Astrocyte (in vitro differentiated cells and primary cell): ENCODE data around the gene ZDHHC14. TPM values are rescaled to one million over a fixed set of nuclear protein-coding genes. Genes with fewer than 3 reads are reported as not detected.
"Not testable (repeated sequence)": the region's sequence is repeated elsewhere in the genome, so short reads cannot be mapped to it uniquely, and the experiment has no call there.

Source experiments
- DNase-seq: peaks from one replicate; pipeline ENCODE4 v3.0.0-alpha.2; 2010; ENCODE audit warnings: low read depth
- FAIRE-seq: peaks from 2 replicates; lab custom pipeline; 2011; peaks lifted over from hg19 to GRCh38; lab: Jason Lieb, UNC
- H2AFZ ChIP-seq: 2 replicates; pipeline ENCODE4 v1.6.0; 2012; ENCODE audit warnings: low read depth, low read length, inconsistent platforms
- H3K27ac ChIP-seq: 2 replicates; pipeline ENCODE4 v1.5.1; 2011; ENCODE audit warnings: low read depth, low read length, inconsistent platforms
- H3K27me3 ChIP-seq: 2 replicates; pipeline ENCODE4 v1.6.0; 2011; ENCODE audit warnings: low read length, inconsistent platforms; ENCODE audit not compliant: insufficient read depth
- H3K36me3 ChIP-seq: 2 replicates; pipeline ENCODE4 v1.5.1; 2011; ENCODE audit warnings: low read length, inconsistent platforms; ENCODE audit not compliant: insufficient read depth
- H3K4me1 ChIP-seq: 2 replicates; pipeline ENCODE4 v1.5.1; 2011; ENCODE audit warnings: low read length, inconsistent platforms; ENCODE audit not compliant: insufficient read depth
- H3K4me2 ChIP-seq: 2 replicates; pipeline ENCODE4 v1.6.0; 2012; ENCODE audit warnings: low read length, inconsistent platforms
- H3K4me3 ChIP-seq: 2 replicates; pipeline ENCODE4 v1.5.1; 2011; ENCODE audit warnings: low read depth, mild to moderate bottlenecking, low read length, inconsistent platforms; ENCODE audit not compliant: insufficient read depth
- H3K79me2 ChIP-seq: 2 replicates; pipeline ENCODE4 v1.6.0; 2012; ENCODE audit warnings: mild to moderate bottlenecking, low read length, inconsistent platforms; ENCODE audit not compliant: insufficient read depth
- H3K9ac ChIP-seq: 2 replicates; pipeline ENCODE4 v1.6.0; 2012; ENCODE audit warnings: mild to moderate bottlenecking, low read length, inconsistent platforms
- H3K9me3 ChIP-seq: 2 replicates; pipeline ENCODE4 v1.5.1; 2012; ENCODE audit warnings: low read depth, mild to moderate bottlenecking, low read length, inconsistent platforms; ENCODE audit not compliant: insufficient read depth
- H4K20me1 ChIP-seq: 2 replicates; pipeline ENCODE4 v1.6.0; 2012; ENCODE audit warnings: low read length, inconsistent platforms; ENCODE audit not compliant: insufficient read depth
- H3K27ac Mint-ChIP-seq: one replicate; pipeline ENCODE4 v1.8.0; 2021; ENCODE audit warnings: mild to moderate bottlenecking, mixed read lengths; ENCODE audit not compliant: unreplicated experiment
- H3K27me3 Mint-ChIP-seq: one replicate; pipeline ENCODE4 v1.8.0; 2021; ENCODE audit warnings: low read depth, mixed read lengths; ENCODE audit not compliant: unreplicated experiment
- H3K36me3 Mint-ChIP-seq: one replicate; pipeline ENCODE4 v1.8.0; 2021; ENCODE audit warnings: low read depth, mixed read lengths; ENCODE audit not compliant: unreplicated experiment
- H3K4me1 Mint-ChIP-seq: one replicate; pipeline ENCODE4 v1.8.0; 2021; ENCODE audit warnings: low read depth, mixed read lengths; ENCODE audit not compliant: unreplicated experiment
- H3K4me3 Mint-ChIP-seq: one replicate; pipeline ENCODE4 v1.8.0; 2021; ENCODE audit warnings: mild to moderate bottlenecking, moderate library complexity, mixed read lengths; ENCODE audit not compliant: unreplicated experiment
- H3K9me3 Mint-ChIP-seq: one replicate; pipeline ENCODE4 v1.8.0; 2021; ENCODE audit warnings: mild to moderate bottlenecking, mixed read lengths; ENCODE audit not compliant: unreplicated experiment
- EZH2 ChIP-seq: IDR thresholded peaks from 2 replicates; pipeline ENCODE4 v1.6.1; 2012; ENCODE audit warnings: mild to moderate bottlenecking, low read length, inconsistent platforms; ENCODE audit not compliant: insufficient read depth
- total RNA-seq: library from RNA; stranded (reverse); gene quantifications from 2 replicates; pipeline ENCODE4 v1.2.1, GENCODE V29; 2021
- TF ChIP-seq, protein P1 (sequence below): IDR thresholded peaks from 2 replicates; pipeline ENCODE4 v1.5.1; 2011; ENCODE audit warnings: low read depth, mild to moderate bottlenecking, inconsistent platforms, low read length, moderate library complexity; ENCODE audit not compliant: insufficient read depth

The ZDHHC14 gene
- total RNA-seq, 1 donor from 2014 or later, result 7.2 TPM

- Mint-ChIP-seq H3K27ac (no peak overlapping the region), H3K4me3 (peak overlapping the region; percentile 4), H3K27me3 (no peaks in the 10 kb centered on the region), H3K36me3 (peaks cover 3% of the 10 kb centered on the region), H3K4me1 (peaks cover 15% of the 10 kb centered on the region), H3K9me3 (no peaks in the 10 kb centered on the region)
- Histone ChIP-seq H3K4me3 (no peak overlapping the region), H3K4me2 (no peak overlapping the region), H3K9me3 (no peaks in the 10 kb centered on the region), H3K36me3 (no peaks in the 10 kb centered on the region), H3K4me1 (no peaks in the 10 kb centered on the region), H4K20me1 (peaks cover 19% of the 10 kb centered on the region), H3K79me2 (peaks cover 4% of the 10 kb centered on the region), H2AFZ (no peak overlapping the region), H3K27me3 (no peaks in the 10 kb centered on the region), H3K27ac (no peak overlapping the region), H3K9ac (no peak overlapping the region)
- FAIRE-seq, result no peak
- no peak for DNase-seq
- no peak for TF ChIP-seq EZH2
- TF ChIP-seq, protein P1, sequence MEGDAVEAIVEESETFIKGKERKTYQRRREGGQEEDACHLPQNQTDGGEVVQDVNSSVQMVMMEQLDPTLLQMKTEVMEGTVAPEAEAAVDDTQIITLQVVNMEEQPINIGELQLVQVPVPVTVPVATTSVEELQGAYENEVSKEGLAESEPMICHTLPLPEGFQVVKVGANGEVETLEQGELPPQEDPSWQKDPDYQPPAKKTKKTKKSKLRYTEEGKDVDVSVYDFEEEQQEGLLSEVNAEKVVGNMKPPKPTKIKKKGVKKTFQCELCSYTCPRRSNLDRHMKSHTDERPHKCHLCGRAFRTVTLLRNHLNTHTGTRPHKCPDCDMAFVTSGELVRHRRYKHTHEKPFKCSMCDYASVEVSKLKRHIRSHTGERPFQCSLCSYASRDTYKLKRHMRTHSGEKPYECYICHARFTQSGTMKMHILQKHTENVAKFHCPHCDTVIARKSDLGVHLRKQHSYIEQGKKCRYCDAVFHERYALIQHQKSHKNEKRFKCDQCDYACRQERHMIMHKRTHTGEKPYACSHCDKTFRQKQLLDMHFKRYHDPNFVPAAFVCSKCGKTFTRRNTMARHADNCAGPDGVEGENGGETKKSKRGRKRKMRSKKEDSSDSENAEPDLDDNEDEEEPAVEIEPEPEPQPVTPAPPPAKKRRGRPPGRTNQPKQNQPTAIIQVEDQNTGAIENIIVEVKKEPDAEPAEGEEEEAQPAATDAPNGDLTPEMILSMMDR, result no peak
Measured at GRCh38 chr6:157383471-157383870, 2.5 kb downstream of the ZDHHC14 start.

- not testable (repeated sequence) for H3K9me3 Mint-ChIP-seq, H3K4me1 ChIP-seq, H3K27ac ChIP-seq, H3K9ac ChIP-seq, H3K27me3 ChIP-seq, H3K36me3 ChIP-seq, FAIRE-seq, H3K4me2 ChIP-seq, H3K27ac Mint-ChIP-seq, H2AFZ ChIP-seq, H3K4me3 ChIP-seq, H3K9me3 ChIP-seq, H3K36me3 Mint-ChIP-seq, H3K4me3 Mint-ChIP-seq, H3K79me2 ChIP-seq, DNase-seq, H3K27me3 Mint-ChIP-seq
- H3K4me1 Mint-ChIP-seq, result peaks cover 11% of the 10 kb centered on the region
- H4K20me1 ChIP-seq, result peaks cover 19% of the 10 kb centered on the region
Measured at GRCh38 chr6:157384962-157385361, 4.0 kb downstream of the ZDHHC14 start.

GRCh38 chr6:157385482-157385881 is 4.5 kb downstream of the ZDHHC14 start:
- H3K27me3 Mint-ChIP-seq, result no peaks in the 10 kb centered on the region
- H3K27ac Mint-ChIP-seq, result no peak overlapping the region
- Histone ChIP-seq H4K20me1 (peaks cover 19% of the 10 kb centered on the region), H3K9me3 (no peaks in the 10 kb centered on the region), H3K4me3 (no peak overlapping the region), H2AFZ (no peak overlapping the region), H3K4me1 (no peaks in the 10 kb centered on the region), H3K9ac (no peak overlapping the region), H3K27ac (no peak overlapping the region), H3K4me2 (no peak overlapping the region), H3K27me3 (no peaks in the 10 kb centered on the region), H3K36me3 (no peaks in the 10 kb centered on the region), H3K79me2 (peaks cover 4% of the 10 kb centered on the region)
- H3K4me3 Mint-ChIP-seq, result no peak overlapping the region
- DNase-seq (no peak), FAIRE-seq (no peak)
- peaks cover 7% of the 10 kb centered on the region for H3K36me3 Mint-ChIP-seq
- TF ChIP-seq, protein P1, result no peak
- no peak for TF ChIP-seq EZH2
- peaks cover 11% of the 10 kb centered on the region for H3K4me1 Mint-ChIP-seq
- H3K9me3 Mint-ChIP-seq, result peaks cover 6% of the 10 kb centered on the region
